Keratinocyte (primary cell): Measurements from ENCODE around the gene LSM10.

Source experiments
- EZH2 ChIP-seq: IDR thresholded peaks from one replicate; pipeline ENCODE4 v1.6.1; 2012; ENCODE audit warnings: inconsistent platforms, mild to moderate bottlenecking, low read length, moderate library complexity
- TF ChIP-seq, protein P1 (sequence below), 3 experiments: IDR thresholded peaks in 1 of 3; conservative IDR thresholded peaks in 1 of 3; optimal IDR thresholded peaks in 1 of 3; 2 replicates in 2 of 3; 3 replicates in 1 of 3; pipeline versions ENCODE3 to v1.5.1; 2011; ENCODE audit warnings: low read length in 3 of 3, mild to moderate bottlenecking in 3 of 3, moderate library complexity in 2 of 3, control low read depth in 1 of 3, inconsistent platforms in 1 of 3; ENCODE audit not compliant: insufficient read depth in 2 of 3; ENCODE audit errors: extremely low read depth in 1 of 3

GRCh38 chr1:36414384-36414783, 16.7 kb upstream of the LSM10 start:
- TF ChIP-seq, protein P1, sequence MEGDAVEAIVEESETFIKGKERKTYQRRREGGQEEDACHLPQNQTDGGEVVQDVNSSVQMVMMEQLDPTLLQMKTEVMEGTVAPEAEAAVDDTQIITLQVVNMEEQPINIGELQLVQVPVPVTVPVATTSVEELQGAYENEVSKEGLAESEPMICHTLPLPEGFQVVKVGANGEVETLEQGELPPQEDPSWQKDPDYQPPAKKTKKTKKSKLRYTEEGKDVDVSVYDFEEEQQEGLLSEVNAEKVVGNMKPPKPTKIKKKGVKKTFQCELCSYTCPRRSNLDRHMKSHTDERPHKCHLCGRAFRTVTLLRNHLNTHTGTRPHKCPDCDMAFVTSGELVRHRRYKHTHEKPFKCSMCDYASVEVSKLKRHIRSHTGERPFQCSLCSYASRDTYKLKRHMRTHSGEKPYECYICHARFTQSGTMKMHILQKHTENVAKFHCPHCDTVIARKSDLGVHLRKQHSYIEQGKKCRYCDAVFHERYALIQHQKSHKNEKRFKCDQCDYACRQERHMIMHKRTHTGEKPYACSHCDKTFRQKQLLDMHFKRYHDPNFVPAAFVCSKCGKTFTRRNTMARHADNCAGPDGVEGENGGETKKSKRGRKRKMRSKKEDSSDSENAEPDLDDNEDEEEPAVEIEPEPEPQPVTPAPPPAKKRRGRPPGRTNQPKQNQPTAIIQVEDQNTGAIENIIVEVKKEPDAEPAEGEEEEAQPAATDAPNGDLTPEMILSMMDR (optimal IDR thresholded peaks at IDR 0.05 in 1 of 3, IDR thresholded peaks at IDR 0.05 in 1 of 3, conservative IDR thresholded peaks at IDR 0.05 in 1 of 3; ENCODE audit: extremely low read depth in 1 of 3, insufficient read depth in 2 of 3, low read length in 3 of 3) = no peak
- no peak for TF ChIP-seq EZH2
